K562 (cell line): ENCODE measurements around the gene TRPV5. TPM values are rescaled to one million over a fixed set of nuclear protein-coding genes. Genes with fewer than 3 reads are reported as not detected.
A peak's percentile ranks its signal among the peaks of the same experiment; 100 is the strongest.

Experiments
- ARID2 ChIP-seq: fragments of 450-650 bp; IDR thresholded peaks from 2 replicates; pipeline ENCODE4 v1.6.1; 2017; ENCODE audit warnings: antibody characterized with exemption, mild to moderate bottlenecking
- ATF7 ChIP-seq: fragments of 450-650 bp; IDR thresholded peaks from 2 replicates; pipeline ENCODE4 v1.7.1; 2014; ENCODE audit warnings: mild to moderate bottlenecking, moderate library complexity
- DIDO1 ChIP-seq: fragments of 450-650 bp; IDR thresholded peaks from 2 replicates; pipeline ENCODE4 v1.6.1; 2016; ENCODE audit warnings: low read depth, missing biosample characterization, missing genetic modification characterization
- HMGXB4 ChIP-seq: sonication (generic); formaldehyde crosslinking; IDR thresholded peaks from 2 replicates; pipeline ENCODE4 v1.8.1; 2023; ENCODE audit warnings: mild to moderate bottlenecking, missing genetic modification reagents
- MYBL2 ChIP-seq, 2 experiments: fragments of 450-650 bp in 1 of 2; sonication (generic) in 1 of 2; formaldehyde crosslinking in 1 of 2; IDR thresholded peaks; 2 replicates each; pipeline versions ENCODE4 v1.6.1 to v1.8.1; 2017 to 2022; ENCODE audit warnings: borderline replicate concordance in 1 of 2, inconsistent platforms in 1 of 2, low read depth in 1 of 2, mild to moderate bottlenecking in 1 of 2, missing genetic modification reagents in 1 of 2, moderate library complexity in 1 of 2
- PCBP1 ChIP-seq: fragments of 200-400 bp; formaldehyde crosslinking; IDR thresholded peaks from 2 replicates; pipeline ENCODE4 v1.6.1; 2018; ENCODE audit warnings: mild to moderate bottlenecking, low read depth, low read length; ENCODE audit not compliant: poor library complexity, severe bottlenecking
- STAG1 ChIP-seq: sonication (generic); formaldehyde crosslinking; IDR thresholded peaks from 2 replicates; pipeline ENCODE4 v1.5.0; 2020; ENCODE audit warnings: missing genetic modification reagents, borderline replicate concordance
- TAF9B ChIP-seq: fragments of 450-650 bp; IDR thresholded peaks from 2 replicates; pipeline ENCODE4 v1.6.1; 2018; ENCODE audit warnings: mild to moderate bottlenecking; ENCODE audit not compliant: partially characterized antibody
- THAP12 ChIP-seq: fragments of 250-450 bp; sonication (Bioruptor Pico); IDR thresholded peaks from 2 replicates; pipeline ENCODE4 v1.9.0; 2021; ENCODE audit warnings: mild to moderate bottlenecking, inconsistent platforms
- XRCC4 ChIP-seq: IDR thresholded peaks from one replicate; pipeline ENCODE4 v1.6.1; 2011; ENCODE audit not compliant: insufficient read depth, insufficient read length; ENCODE audit errors: extremely low read depth
- ZBTB34 ChIP-seq: fragments of 250-450 bp; sonication (Bioruptor Pico); IDR thresholded peaks from 2 replicates; pipeline ENCODE4 v1.8.0; 2021; ENCODE audit warnings: mild to moderate bottlenecking, moderate library complexity
- ZHX1 ChIP-seq: fragments of 150-350 bp; conservative IDR thresholded peaks from 2 replicates; pipeline ENCODE4 v1.6.1; 2014; ENCODE audit warnings: low read length
- ZNF263 ChIP-seq: sonication (generic); formaldehyde crosslinking; IDR thresholded peaks from 2 replicates; pipeline ENCODE4 v1.8.0; 2022; ENCODE audit warnings: mild to moderate bottlenecking, missing genetic modification reagents, borderline replicate concordance
- ZNF395 ChIP-seq: fragments of 200-800 bp; sonication (Bioruptor generic); IDR thresholded peaks from 2 replicates; pipeline ENCODE4 v1.6.1; 2017; ENCODE audit warnings: missing genetic modification characterization, missing compliant biosample characterization
- ZNF445 ChIP-seq: fragments of 250-450 bp; sonication (Bioruptor Pico); IDR thresholded peaks from 2 replicates; pipeline ENCODE4 v1.4.0; 2020; ENCODE audit warnings: low read depth, mild to moderate bottlenecking, moderate library complexity
- ZNF511 ChIP-seq: sonication (generic); formaldehyde crosslinking; IDR thresholded peaks from 2 replicates; pipeline ENCODE4 v1.8.0; 2022; ENCODE audit warnings: mild to moderate bottlenecking, missing genetic modification reagents
- polyA plus RNA-seq, 8 experiments: library from polyadenylated mRNA; depleted of rRNA in 4 of 8; stranded (reverse) in 5 of 8; unstranded in 3 of 8; fragments of >200 nt; fragmentation: Nextera tagmentation in 2 of 8; fragmentation: Illumina TruSeq in 1 of 8; extraction: Ambion mirVana in 2 of 8; extraction: Trizol in 1 of 8; gene quantifications; 2 replicates each; pipeline versions ENCODE4 v1.2.1 to v1.2.3, GENCODE V29; 2011 to 2014; ENCODE audit warnings: inconsistent platforms in 1 of 8, missing spikeins in 1 of 8
- total RNA-seq, 7 experiments: library from RNA; depleted of rRNA in 6 of 7; stranded (reverse); fragments of >200 nt in 6 of 7; fragmentation: Illumina TruSeq in 2 of 7; extraction: Trizol in 2 of 7; gene quantifications; 2 replicates each; pipeline versions ENCODE4 v1.2.1 to v1.2.3, GENCODE V29; 2011 to 2021; ENCODE audit warnings: low replicate concordance in 1 of 7

Gene TRPV5
- total and polyA plus RNA-seq, 9 of the 15 experiments (the other 6 are each of a cell fraction or from before 2014, with no cell fraction given) = not detected

GRCh38 chr7:142890874-142891485 is 42.6 kb downstream of the TRPV5 start (continued):
- TF ChIP-seq HMGXB4 (CRISPR knock-in tag) (no peak), THAP12 (CRISPR knock-in tag) (no peak), ZNF511 (CRISPR knock-in tag) (no peak), STAG1 (peak; percentile 42; the same call in 1 of the 2 replicates), XRCC4 (no peak), TAF9B (no peak), ZHX1 (no peak), ZBTB34 (CRISPR knock-in tag) (no peak), PCBP1 (no peak), ARID2 (no peak), MYBL2 (IDR thresholded peaks at IDR 0.05; ENCODE audit: low read depth) (0 out of 2 replicates have a peak, but pooled peaks have one; percentile 21), MYBL2 (CRISPR knock-in tag; IDR thresholded peaks at IDR 0.05; ENCODE audit: borderline replicate concordance) (no peak), ATF7 (no peak), ZNF395 (CRISPR knock-in tag) (no peak), DIDO1 (tag) (no peak), ZNF263 (no peak), ZNF445 (CRISPR knock-in tag) (no peak)
